Activated T-cell treated with anti-CD3 and anti-CD28 coated beads, Interleukin-2, amount 50 U/mL, for 72 hours (primary cell): ENCODE data around the gene RNF168. TPM values are rescaled to one million over a fixed set of nuclear protein-coding genes. Genes with fewer than 3 reads are reported as not detected.
"Not testable (repeated sequence)": the region's sequence is repeated elsewhere in the genome, so short reads cannot be mapped to it uniquely, and the experiment has no call there.

Experiments used
- ATAC-seq, 2 donors: fragments of 150-1000 bp; cut with Tn5 transposase; replicated peaks in 1 of 2; 2 replicates each; pipeline ENCODE4 v1.10.0; 2021; ENCODE audit warnings: moderate library complexity in 2 of 2, mild to moderate bottlenecking in 1 of 2
- DNase-seq, 2 donors: peaks; one replicate each; pipeline ENCODE4 v3.0.0; 2021 to 2022; ENCODE audit warnings: mixed read lengths in 1 of 2
- H3K27ac Mint-ChIP-seq: one replicate; pipeline ENCODE4 v1.8.0; 2022; ENCODE audit warnings: mild to moderate bottlenecking, moderate library complexity, mixed read lengths
- H3K27me3 Mint-ChIP-seq: one replicate; pipeline ENCODE4 v1.8.0; 2022; ENCODE audit warnings: low read depth, mixed read lengths
- H3K36me3 Mint-ChIP-seq, 2 donors: one replicate each; pipeline ENCODE4 v1.8.0; 2022; ENCODE audit warnings: mixed read lengths in 2 of 2, mild to moderate bottlenecking in 1 of 2; ENCODE audit not compliant: insufficient read depth in 2 of 2
- H3K4me1 Mint-ChIP-seq: one replicate; pipeline ENCODE4 v1.8.0; 2022; ENCODE audit warnings: low read depth, mixed read lengths
- H3K4me3 Mint-ChIP-seq, 2 donors: one replicate each; pipeline ENCODE4 v1.8.0; 2022; ENCODE audit warnings: mild to moderate bottlenecking in 2 of 2, mixed read lengths in 2 of 2, moderate library complexity in 2 of 2
- H3K9me3 Mint-ChIP-seq, 2 donors: one replicate each; pipeline ENCODE4 v1.8.0; 2022; ENCODE audit warnings: mixed read lengths in 2 of 2
- total RNA-seq, 2 donors: library from RNA; stranded (reverse); gene quantifications; one replicate each; pipeline ENCODE4 v1.2.3, GENCODE V29; 2022

Gene RNF168
- total RNA-seq, 2 donors from 2014 or later = 32.0 to 37.7 TPM

DNA sequence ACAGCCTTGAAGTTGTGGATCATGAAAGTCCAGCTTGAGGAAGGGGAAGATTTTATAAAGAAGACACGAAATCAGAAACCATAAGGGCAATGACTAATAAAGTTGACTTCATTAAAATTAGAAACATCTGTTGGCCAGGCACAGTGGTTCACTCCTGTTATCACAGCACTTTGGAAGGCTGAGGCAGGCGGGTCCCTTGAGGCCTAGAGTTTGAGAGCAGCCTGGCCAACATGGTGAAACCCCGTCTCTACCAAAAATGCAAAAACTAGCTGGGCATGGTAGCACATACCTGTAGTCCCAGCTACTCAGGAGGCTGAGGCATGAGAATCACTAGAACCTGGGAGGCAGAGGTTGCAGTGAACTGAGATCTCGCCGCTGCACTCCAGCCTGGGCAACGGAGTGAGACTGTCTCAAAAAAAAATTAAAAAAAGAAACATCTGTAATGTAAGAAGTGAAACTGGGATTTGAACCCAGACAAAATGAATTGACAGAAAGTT is 63.5 kb downstream of the RNF168 start:
- DNase-seq (no peak), ATAC-seq (no peak)
- no peaks in the 10 kb centered on the region for H3K9me3 Mint-ChIP-seq
- H3K27me3 Mint-ChIP-seq = no peaks in the 10 kb centered on the region
- H3K36me3 Mint-ChIP-seq = no peaks in the 10 kb centered on the region
- peaks cover 25% of the 10 kb centered on the region for H3K4me1 Mint-ChIP-seq
- no peak overlapping the region for H3K4me3 Mint-ChIP-seq
- peak overlapping the region; percentile 24 for H3K27ac Mint-ChIP-seq

- Mint-ChIP-seq H3K4me3 (peak within 1 kb of the TSS; percentile 86 to 92), H3K4me1 (peaks cover 27% of the 10 kb centered on the region), H3K27ac (peak within 1 kb of the TSS; percentile 99), H3K9me3 (no peaks in the 10 kb centered on the region), H3K36me3 (peaks cover 7 to 8% of the 10 kb centered on the region in 2 donors), H3K27me3 (no peaks in the 10 kb centered on the region)
- peak; percentile 93 to 97 for DNase-seq
- peak; percentile 89 to 92 for ATAC-seq
These were observed 71.3 kb downstream of the RNF168 start, which contains the start of gene UBXN7 for GRCh38 chr3:196432137-196432879. UBXN7 (minus strand) TSS chr3:196432427; CDS start chr3:196432399, 28 bp downstream.

- DNase-seq (peak; percentile 9 to 39), ATAC-seq (peak; percentile 28 to 40)
- H3K9me3 Mint-ChIP-seq = no peaks in the 10 kb centered on the region
- peaks cover 27% of the 10 kb centered on the region for H3K4me1 Mint-ChIP-seq
- peaks cover 10 to 13% of the 10 kb centered on the region in 2 donors for H3K36me3 Mint-ChIP-seq
- peak overlapping the region; percentile 86 to 92 for H3K4me3 Mint-ChIP-seq
- no peaks in the 10 kb centered on the region for H3K27me3 Mint-ChIP-seq
- H3K27ac Mint-ChIP-seq = peak overlapping the region; percentile 58
These were observed 72.1 kb downstream of the RNF168 start for GRCh38 chr3:196431181-196432136.

- Mint-ChIP-seq H3K4me1 (peaks cover 32% of the 10 kb centered on the region), H3K27ac (no peak overlapping the region), H3K9me3 (no peaks in the 10 kb centered on the region), H3K36me3 (peaks cover 10 to 13% of the 10 kb centered on the region in 2 donors), H3K27me3 (no peaks in the 10 kb centered on the region), H3K4me3 (no peak overlapping the region)
- DNase-seq (no peak), ATAC-seq (no peak)
These were observed 75.5 kb downstream of the RNF168 start for GRCh38 chr3:196428041-196428440.

DNA sequence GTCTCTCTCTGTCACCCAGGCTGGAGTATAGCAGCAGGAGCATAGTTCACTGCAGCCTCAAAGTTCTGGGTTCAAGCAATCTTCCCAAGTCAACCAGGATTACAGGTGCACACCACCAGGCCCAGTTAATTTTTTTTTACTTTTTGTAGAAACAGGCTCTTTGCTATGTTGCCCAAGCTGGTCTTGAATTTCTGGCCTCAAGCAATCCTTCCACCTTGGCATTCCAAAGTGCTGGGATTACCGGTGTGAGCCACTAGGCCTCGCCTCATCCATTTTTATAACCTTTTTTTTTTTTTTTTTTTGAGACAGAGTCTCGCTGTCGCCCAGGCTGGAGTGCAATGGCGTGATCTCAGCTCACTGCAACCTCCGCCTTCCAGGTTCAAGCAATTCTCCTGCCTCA is 79.1 kb downstream of the RNF168 start:
- H3K27me3 Mint-ChIP-seq, H3K4me3 Mint-ChIP-seq, DNase-seq, ATAC-seq, H3K36me3 Mint-ChIP-seq, H3K27ac Mint-ChIP-seq, H3K9me3 Mint-ChIP-seq: not testable (repeated sequence)
- H3K4me1 Mint-ChIP-seq = peaks cover 43% of the 10 kb centered on the region

GRCh38 chr3:196423044-196423781 is 80.4 kb downstream of the RNF168 start:
- Mint-ChIP-seq H3K4me3 (no peak overlapping the region), H3K36me3 (peaks cover 2 to 10% of the 10 kb centered on the region in 2 donors), H3K27me3 (no peaks in the 10 kb centered on the region), H3K4me1 (peaks cover 51% of the 10 kb centered on the region), H3K9me3 (no peaks in the 10 kb centered on the region), H3K27ac (no peak overlapping the region)
- DNase-seq (no peak), ATAC-seq (peak in 1 of 2 donors; percentile 24)

- H3K4me1 Mint-ChIP-seq = peaks cover 64% of the 10 kb centered on the region
- H3K4me3 Mint-ChIP-seq = not testable (repeated sequence)
These were observed 81.9 kb downstream of the RNF168 start for GRCh38 chr3:196421668-196422067.

GRCh38 chr3:196419386-196419785 is 84.2 kb downstream of the RNF168 start:
- peaks cover 0 to 2% of the 10 kb centered on the region in 2 donors for H3K36me3 Mint-ChIP-seq
- ATAC-seq (no peak), DNase-seq (no peak)
- H3K4me1 Mint-ChIP-seq = peaks cover 78% of the 10 kb centered on the region
- no peak overlapping the region for H3K27ac Mint-ChIP-seq
- no peaks in the 10 kb centered on the region for H3K27me3 Mint-ChIP-seq
- H3K4me3 Mint-ChIP-seq = no peak overlapping the region
- H3K9me3 Mint-ChIP-seq = no peaks in the 10 kb centered on the region

More at GRCh38 chr3:196421668-196422067, 81.9 kb downstream of the RNF168 start:
- peak; percentile 66 to 72 for ATAC-seq
- H3K27ac Mint-ChIP-seq = peak overlapping the region; percentile 19
- not testable (repeated sequence) for H3K36me3 Mint-ChIP-seq, H3K9me3 Mint-ChIP-seq, H3K27me3 Mint-ChIP-seq, DNase-seq

Other genes starting within 250 kb of the RNF168 start
- gene PCYT1A, start 216.0 kb downstream of the RNF168 start, total RNA-seq = 10 to 100 TPM; 52.0 to 56.9 TPM
- gene DYNLT2B, start 185.5 kb downstream of the RNF168 start, total RNA-seq = 10 to 100 TPM; 18.9 to 20.4 TPM
- not detected for gene TM4SF19, start 165.4 kb downstream of the RNF168 start, total RNA-seq
- 10 to 100 TPM; 77.3 to 89.6 TPM for gene UBXN7, start 71.3 kb downstream of the RNF168 start, total RNA-seq
- not detected for gene SMCO1, start 11.6 kb upstream of the RNF168 start, total RNA-seq
- gene WDR53, start 64.8 kb upstream of the RNF168 start, total RNA-seq = 10 to 100 TPM; 20.3 to 27.6 TPM
- 10 to 100 TPM; 14.0 to 16.9 TPM for gene FBXO45, start 64.9 kb upstream of the RNF168 start, total RNA-seq
- 10 to 100 TPM; 15.2 to 20.6 TPM for gene NRROS, start 135.9 kb upstream of the RNF168 start, total RNA-seq
- gene CEP19, start 208.5 kb upstream of the RNF168 start, total RNA-seq = 1 to 10 TPM; 5.3 to 5.9 TPM
- gene PIGX, start 208.6 kb upstream of the RNF168 start, total RNA-seq = 10 to 100 TPM; 72.7 to 81.6 TPM
- gene PAK2, start 236.1 kb upstream of the RNF168 start, total RNA-seq = 100 to 1,000 TPM in 1 of 2 donors, 10 to 100 TPM in 1; 99.9 to 109 TPM